SK-N-SH (cell line): ENCODE data around the gene PTPRG. TPM values are rescaled to one million over a fixed set of nuclear protein-coding genes. Genes with fewer than 3 reads are reported as not detected.

Experiments used
- CTCF ChIA-PET: fragments of 300-600, 350-600 bp; formaldehyde crosslinking; extraction: SDS; loops from one replicate; lab custom pipeline; 2021; lab: Yijun Ruan, JAX
- POLR2A ChIA-PET: fragments of 350-600 bp; sonication (Branson Sonifier 250); formaldehyde crosslinking; extraction: SDS; loops from one replicate; lab custom pipeline; 2020; ENCODE audit warnings: antibody characterized with exemption, inconsistent platforms; lab: Yijun Ruan, JAX
- DNase-seq: peaks from one replicate; pipeline ENCODE4 v3.0.0; 2012
- H2AFZ ChIP-seq: fragments of 200-600 bp; sonication (generic); 2 replicates; pipeline ENCODE4 v1.8.1; 2016; ENCODE audit warnings: antibody characterized with exemption, mild to moderate bottlenecking, low read depth
- H3F3A ChIP-seq: fragments of 200-600 bp; sonication (generic); replicated peaks from 2 replicates; pipeline ENCODE3; 2016; ENCODE audit warnings: antibody characterized with exemption, mild to moderate bottlenecking; ENCODE audit not compliant: insufficient read depth
- H3K27ac ChIP-seq, 2 experiments: fragments of 200-500 bp in 1 of 2; fragments of 200-600 bp in 1 of 2; sonication (Bioruptor generic) in 1 of 2; sonication (generic), shearing (Covaris generic) in 1 of 2; 2 replicates each; pipeline versions ENCODE4 v1.5.1 to v1.6.1; 2014 to 2016; ENCODE audit warnings: low read depth in 2 of 2, inconsistent platforms in 1 of 2, low read length in 1 of 2, mild to moderate bottlenecking in 1 of 2, mixed read lengths in 1 of 2
- H3K27me3 ChIP-seq: fragments of 200-600 bp; sonication (generic), shearing (Covaris generic); 2 replicates; pipeline ENCODE4 v1.6.1; 2016; ENCODE audit warnings: mixed run types; ENCODE audit not compliant: insufficient read depth
- H3K36me3 ChIP-seq, 2 experiments: fragments of 200-500 bp in 1 of 2; fragments of 200-600 bp in 1 of 2; sonication (Bioruptor generic) in 1 of 2; sonication (generic) in 1 of 2; replicated peaks in 1 of 2; 2 replicates each; pipeline versions ENCODE3 to v1.5.1; 2014 to 2016; ENCODE audit warnings: low read length in 1 of 2, mild to moderate bottlenecking in 1 of 2; ENCODE audit not compliant: insufficient read depth in 2 of 2, control insufficient read depth in 1 of 2
- H3K4me1 ChIP-seq, 2 experiments: fragments of 200-500 bp in 1 of 2; fragments of 200-600 bp in 1 of 2; sonication (Bioruptor generic) in 1 of 2; sonication (generic), shearing (Covaris generic) in 1 of 2; 2 replicates each; pipeline versions ENCODE4 v1.5.1 to v1.6.1; 2014 to 2016; ENCODE audit warnings: low read depth in 1 of 2, low read length in 1 of 2, mixed run types in 1 of 2; ENCODE audit not compliant: insufficient read depth in 2 of 2, control insufficient read depth in 1 of 2
- H3K4me2 ChIP-seq: fragments of 200-600 bp; sonication (generic), shearing (Covaris generic); 2 replicates; pipeline ENCODE4 v1.6.1; 2017; ENCODE audit warnings: mixed run types
- H3K4me3 ChIP-seq, 2 experiments: fragments of 200-500 bp in 1 of 2; fragments of 200-600 bp in 1 of 2; sonication (Bioruptor generic) in 1 of 2; sonication (generic), shearing (Covaris generic) in 1 of 2; 2 replicates each; pipeline versions ENCODE4 v1.5.1 to v1.8.1; 2014 to 2016; ENCODE audit warnings: low read depth in 2 of 2, inconsistent platforms in 1 of 2, low read length in 1 of 2, mild to moderate bottlenecking in 1 of 2, mixed read lengths in 1 of 2, moderate library complexity in 1 of 2
- H3K79me2 ChIP-seq: fragments of 200-600 bp; sonication (generic); 2 replicates; pipeline ENCODE4 v1.8.1; 2017; ENCODE audit warnings: mild to moderate bottlenecking; ENCODE audit not compliant: insufficient read depth
- H3K9ac ChIP-seq: fragments of 200-600 bp; sonication (generic); 2 replicates; pipeline ENCODE4 v1.6.1; 2017; ENCODE audit warnings: mixed run types
- H3K9me2 ChIP-seq: fragments of 200-600 bp; sonication (generic); 2 replicates; pipeline ENCODE4 v1.6.1; 2017; ENCODE audit warnings: mixed run types
- H3K9me3 ChIP-seq: fragments of 200-600 bp; sonication (generic); 2 replicates; pipeline ENCODE4 v1.6.1; 2017; ENCODE audit warnings: mixed run types, mild to moderate bottlenecking, moderate library complexity
- H4K20me1 ChIP-seq: fragments of 200-600 bp; sonication (generic); 2 replicates; pipeline ENCODE4 v1.6.1; 2017; ENCODE audit warnings: mild to moderate bottlenecking, mixed run types; ENCODE audit not compliant: insufficient read depth
- EP300 ChIP-seq, 2 experiments: IDR thresholded peaks; 2 replicates each; pipeline versions ENCODE4 v1.4.0 to v1.6.1; 2012; ENCODE audit warnings: borderline replicate concordance in 1 of 2, low read depth in 1 of 2, low read length in 1 of 2
- FOXM1 ChIP-seq: IDR thresholded peaks from 2 replicates; pipeline ENCODE4 v1.4.0; 2012; ENCODE audit warnings: low read depth, mild to moderate bottlenecking
- GATA2 ChIP-seq: sonication (generic); formaldehyde crosslinking; IDR thresholded peaks from 2 replicates; pipeline ENCODE4 v1.5.0; 2020; ENCODE audit warnings: mild to moderate bottlenecking, missing genetic modification reagents
- IRF3 ChIP-seq: fragments of 150-350 bp; IDR thresholded peaks from 2 replicates; pipeline ENCODE4 v1.6.1; 2016; ENCODE audit warnings: mild to moderate bottlenecking, low read depth, low read length
- MEF2A ChIP-seq: IDR thresholded peaks from 2 replicates; pipeline ENCODE4 v1.4.0; 2012; ENCODE audit warnings: low read depth, borderline replicate concordance
- MXI1 ChIP-seq: IDR thresholded peaks from 2 replicates; pipeline ENCODE4 v1.6.1; 2012; ENCODE audit warnings: mild to moderate bottlenecking, low read depth, low read length, improper control_type of control experiment
- POLR2AphosphoS5 ChIP-seq: IDR thresholded peaks from 2 replicates; pipeline ENCODE4 v1.6.1; 2012; ENCODE audit warnings: low read depth, low read length
- RAD21 ChIP-seq: IDR thresholded peaks from 2 replicates; pipeline ENCODE4 v1.6.1; 2012; ENCODE audit warnings: mild to moderate bottlenecking, low read length
- RXRA ChIP-seq: IDR thresholded peaks from 2 replicates; pipeline ENCODE4 v1.4.0; 2012; ENCODE audit warnings: low read depth, mild to moderate bottlenecking, borderline replicate concordance
- ZBTB33 ChIP-seq: IDR thresholded peaks from 2 replicates; pipeline ENCODE4 v1.4.0; 2012; ENCODE audit warnings: low read depth, borderline replicate concordance
- WGBS: methylation state at CpG from one replicate; pipeline ENCODE4 v1.1.6; 2017; ENCODE audit warnings: low lambda C conversion rate; 5-methylcytosine and 5-hydroxymethylcytosine counted together
- polyA plus RNA-seq, 3 experiments: library from polyadenylated mRNA; depleted of rRNA; stranded (reverse); fragments of >200 nt; gene quantifications; 2 replicates each; pipeline ENCODE4 v1.2.3, GENCODE V29; 2012
- TF ChIP-seq, protein P1 (sequence below): IDR thresholded peaks from 2 replicates; pipeline ENCODE4 v1.4.0; 2012; ENCODE audit warnings: low read depth
- TF ChIP-seq, protein P2 (sequence below): fragments of 200-600 bp; sonication (generic); IDR thresholded peaks from 2 replicates; pipeline ENCODE4 v1.6.1; 2017; ENCODE audit warnings: antibody characterized with exemption, mild to moderate bottlenecking, moderate library complexity

PTPRG gene
- polyA plus RNA-seq, 1 of the 3 experiments (the other 2 are of a cell fraction) = 14.1 TPM

- CTCF ChIA-PET = no interaction called here
- TF ChIP-seq FOXM1 (no peak), GATA2 (CRISPR knock-in tag) (no peak)
- TF ChIP-seq, protein P1, sequence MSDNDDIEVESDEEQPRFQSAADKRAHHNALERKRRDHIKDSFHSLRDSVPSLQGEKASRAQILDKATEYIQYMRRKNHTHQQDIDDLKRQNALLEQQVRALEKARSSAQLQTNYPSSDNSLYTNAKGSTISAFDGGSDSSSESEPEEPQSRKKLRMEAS = no peak
- H3K9me2 ChIP-seq = no peaks in the 10 kb centered on the region
- H3K4me2 ChIP-seq = no peak overlapping the region
- H3F3A ChIP-seq = no peaks in the 10 kb centered on the region
- H3K36me3 ChIP-seq = no peaks in the 10 kb centered on the region
- no peak overlapping the region for H3K27ac ChIP-seq
- H3K9me3 ChIP-seq = no peaks in the 10 kb centered on the region
- no peaks in the 10 kb centered on the region for H3K27me3 ChIP-seq
- no peak overlapping the region for H3K9ac ChIP-seq
- peaks cover 5% of the 10 kb centered on the region; the same call in 1 of the 2 replicates for H3K79me2 ChIP-seq
- no peak for DNase-seq
- POLR2A ChIA-PET = no interaction called here
- no peak overlapping the region for H2AFZ ChIP-seq
- no peaks in the 10 kb centered on the region for H4K20me1 ChIP-seq
- WGBS = 100% methylated on average over 1 of the region's 1 CpG
- H3K4me1 ChIP-seq = peaks cover 0 to 7% of the 10 kb centered on the region in 2 experiments; a peak in 2 of 4 replicates
- no peak overlapping the region for H3K4me3 ChIP-seq
These were observed 243.4 kb downstream of the PTPRG start for GRCh38 chr3:61804782-61805181.

GRCh38 chr3:61805510-61806080 lies 244.2 kb downstream of the PTPRG start:
- Histone ChIP-seq H3K27me3 (no peaks in the 10 kb centered on the region), H3K79me2 (peaks cover 5% of the 10 kb centered on the region; the same call in 1 of the 2 replicates), H2AFZ (no peak overlapping the region), H3K36me3 (no peaks in the 10 kb centered on the region), H3F3A (no peaks in the 10 kb centered on the region), H3K4me3 (no peak overlapping the region), H3K9ac (no peak overlapping the region), H4K20me1 (no peaks in the 10 kb centered on the region), H3K27ac (no peak overlapping the region), H3K4me1 (peaks cover 0 to 13% of the 10 kb centered on the region in 2 experiments; a peak in 2 of 4 replicates), H3K9me2 (no peaks in the 10 kb centered on the region), H3K9me3 (no peaks in the 10 kb centered on the region), H3K4me2 (no peak overlapping the region)
- TF ChIP-seq EP300 (IDR thresholded peaks at IDR 0.05; ENCODE audit: borderline replicate concordance in 1 of 2, low read depth in 1 of 2, low read length in 1 of 2) = no peak
- no peak for DNase-seq
- CTCF ChIA-PET = no interaction called here
- POLR2A ChIA-PET = no interaction called here
- WGBS = 85% methylated on average over 3 of the region's 3 CpGs

- Histone ChIP-seq H3K27me3 (no peaks in the 10 kb centered on the region), H3F3A (no peaks in the 10 kb centered on the region), H2AFZ (no peak overlapping the region), H3K27ac (no peak overlapping the region), H3K9ac (no peak overlapping the region), H3K79me2 (peaks cover 5% of the 10 kb centered on the region; the same call in 1 of the 2 replicates)
- 89% methylated on average over 4 of the region's 4 CpGs for WGBS
- CTCF ChIA-PET = no interaction called here
- TF ChIP-seq POLR2AphosphoS5 = no peak
- no peak for TF ChIP-seq MXI1
- no peak for TF ChIP-seq RXRA
- TF ChIP-seq ZBTB33 = no peak
- no peak for TF ChIP-seq RAD21
- TF ChIP-seq MEF2A = no peak
- TF ChIP-seq, protein P2, sequence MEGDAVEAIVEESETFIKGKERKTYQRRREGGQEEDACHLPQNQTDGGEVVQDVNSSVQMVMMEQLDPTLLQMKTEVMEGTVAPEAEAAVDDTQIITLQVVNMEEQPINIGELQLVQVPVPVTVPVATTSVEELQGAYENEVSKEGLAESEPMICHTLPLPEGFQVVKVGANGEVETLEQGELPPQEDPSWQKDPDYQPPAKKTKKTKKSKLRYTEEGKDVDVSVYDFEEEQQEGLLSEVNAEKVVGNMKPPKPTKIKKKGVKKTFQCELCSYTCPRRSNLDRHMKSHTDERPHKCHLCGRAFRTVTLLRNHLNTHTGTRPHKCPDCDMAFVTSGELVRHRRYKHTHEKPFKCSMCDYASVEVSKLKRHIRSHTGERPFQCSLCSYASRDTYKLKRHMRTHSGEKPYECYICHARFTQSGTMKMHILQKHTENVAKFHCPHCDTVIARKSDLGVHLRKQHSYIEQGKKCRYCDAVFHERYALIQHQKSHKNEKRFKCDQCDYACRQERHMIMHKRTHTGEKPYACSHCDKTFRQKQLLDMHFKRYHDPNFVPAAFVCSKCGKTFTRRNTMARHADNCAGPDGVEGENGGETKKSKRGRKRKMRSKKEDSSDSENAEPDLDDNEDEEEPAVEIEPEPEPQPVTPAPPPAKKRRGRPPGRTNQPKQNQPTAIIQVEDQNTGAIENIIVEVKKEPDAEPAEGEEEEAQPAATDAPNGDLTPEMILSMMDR = no peak
- TF ChIP-seq IRF3 = no peak
- TF ChIP-seq, all 33 proteins: peak for 0
- H4K20me1 ChIP-seq = peaks cover under 1% of the 10 kb centered on the region; the same call in 1 of the 2 replicates
- DNase-seq = no peak
- POLR2A ChIA-PET = no interaction called here
- H3K36me3 ChIP-seq = no peaks in the 10 kb centered on the region
- no peaks in the 10 kb centered on the region for H3K9me3 ChIP-seq
- no peak overlapping the region for H3K4me2 ChIP-seq
- H3K4me1 ChIP-seq = peaks cover 0 to 21% of the 10 kb centered on the region in 2 experiments; a peak in 2 of 4 replicates
- no peak overlapping the region for H3K4me3 ChIP-seq
- H3K9me2 ChIP-seq = no peaks in the 10 kb centered on the region
These were observed 245.4 kb downstream of the PTPRG start for GRCh38 chr3:61806810-61807209.
